GM19351 (cell line): ENCODE measurements around the gene ERFL.
"Not testable (repeated sequence)": the region's sequence is repeated elsewhere in the genome, so short reads cannot be mapped to it uniquely, and the experiment has no call there.

Experiments
- ATAC-seq: cut with Tn5 transposase; IDR thresholded peaks from one replicate; pipeline ENCODE4 v1.9.1; 2021; ENCODE audit warnings: mild to moderate bottlenecking, moderate library complexity; ENCODE audit not compliant: unreplicated experiment

ERFL gene

DNA sequence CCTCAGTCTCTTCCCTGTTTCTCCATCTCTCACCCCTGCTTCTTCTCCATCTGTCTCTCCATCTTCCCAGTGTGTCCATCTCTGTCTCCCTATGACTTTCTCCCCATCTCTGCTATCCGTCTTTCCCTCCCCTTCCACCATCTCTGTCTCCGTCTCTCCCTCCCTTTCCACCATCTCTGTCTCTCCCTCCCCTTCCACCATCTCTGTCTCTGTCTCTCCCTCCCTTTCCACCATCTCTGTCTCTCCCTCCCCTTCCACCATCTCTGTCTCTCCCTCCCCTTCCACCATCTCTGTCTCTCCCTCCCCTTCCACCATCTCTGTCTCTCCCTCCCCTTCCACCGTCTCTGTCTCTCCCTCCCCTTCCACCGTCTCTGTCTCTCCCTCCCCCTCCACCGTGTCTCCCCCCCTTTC lies 13.8 kb downstream of the ERFL start:
- not testable (repeated sequence) for ATAC-seq

DNA sequence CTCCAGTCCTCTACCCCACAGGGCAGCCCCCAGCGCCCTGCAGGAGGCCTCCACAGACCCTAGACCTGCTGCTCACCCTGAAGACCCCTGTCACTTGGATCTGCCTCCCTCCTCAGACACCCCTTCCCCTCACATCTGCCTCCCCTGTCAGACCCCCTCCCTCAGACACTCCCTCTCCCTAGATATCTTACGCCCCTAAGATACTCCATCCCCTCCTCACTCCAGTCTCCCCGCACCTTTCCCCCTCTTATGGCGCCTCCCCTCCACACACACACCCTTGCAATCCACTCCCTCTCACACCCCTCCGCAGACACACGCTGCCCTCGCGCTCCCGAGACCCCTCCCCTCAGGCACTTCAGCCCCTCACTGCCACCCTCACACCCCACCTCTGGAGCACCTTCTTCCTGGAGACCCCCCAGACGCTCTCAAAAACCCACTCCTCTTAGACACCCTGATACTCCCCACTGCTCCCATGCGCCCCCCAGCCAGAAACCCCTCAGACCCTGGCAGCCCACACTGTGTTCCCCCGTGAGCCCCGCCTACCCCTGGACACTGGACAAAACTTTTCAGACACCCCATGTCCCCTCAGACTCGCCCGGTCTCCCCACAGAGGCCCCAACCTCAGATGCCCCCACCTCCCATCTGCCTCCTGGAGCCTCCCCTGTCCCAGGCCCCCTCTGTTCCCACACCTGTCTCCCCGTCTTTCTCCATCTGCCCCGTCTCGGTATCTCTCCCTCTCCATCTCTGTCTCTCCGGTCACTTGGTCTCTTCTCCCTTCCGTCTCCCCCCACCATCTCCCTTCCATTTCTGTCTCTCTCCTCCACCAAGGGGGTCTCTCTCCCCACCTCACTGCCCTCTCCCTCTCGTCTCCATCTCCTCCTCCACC lies 14.5 kb downstream of the ERFL start:
- ATAC-seq = no peak

GRCh38 chr19:41912899-41913537 lies 15.2 kb downstream of the ERFL start:
- no peak for ATAC-seq

GRCh38 chr19:41911889-41912731 lies 16.1 kb downstream of the ERFL start:
- ATAC-seq = no peak

- no peak for ATAC-seq
Measured at GRCh38 chr19:41910992-41911888, 17.0 kb downstream of the ERFL start.

- no peak for ATAC-seq
Measured at GRCh38 chr19:41910240-41910991, 17.8 kb downstream of the ERFL start.

GRCh38 chr19:41909706-41910105 lies 18.5 kb downstream of the ERFL start:
- ATAC-seq = no peak

DNA sequence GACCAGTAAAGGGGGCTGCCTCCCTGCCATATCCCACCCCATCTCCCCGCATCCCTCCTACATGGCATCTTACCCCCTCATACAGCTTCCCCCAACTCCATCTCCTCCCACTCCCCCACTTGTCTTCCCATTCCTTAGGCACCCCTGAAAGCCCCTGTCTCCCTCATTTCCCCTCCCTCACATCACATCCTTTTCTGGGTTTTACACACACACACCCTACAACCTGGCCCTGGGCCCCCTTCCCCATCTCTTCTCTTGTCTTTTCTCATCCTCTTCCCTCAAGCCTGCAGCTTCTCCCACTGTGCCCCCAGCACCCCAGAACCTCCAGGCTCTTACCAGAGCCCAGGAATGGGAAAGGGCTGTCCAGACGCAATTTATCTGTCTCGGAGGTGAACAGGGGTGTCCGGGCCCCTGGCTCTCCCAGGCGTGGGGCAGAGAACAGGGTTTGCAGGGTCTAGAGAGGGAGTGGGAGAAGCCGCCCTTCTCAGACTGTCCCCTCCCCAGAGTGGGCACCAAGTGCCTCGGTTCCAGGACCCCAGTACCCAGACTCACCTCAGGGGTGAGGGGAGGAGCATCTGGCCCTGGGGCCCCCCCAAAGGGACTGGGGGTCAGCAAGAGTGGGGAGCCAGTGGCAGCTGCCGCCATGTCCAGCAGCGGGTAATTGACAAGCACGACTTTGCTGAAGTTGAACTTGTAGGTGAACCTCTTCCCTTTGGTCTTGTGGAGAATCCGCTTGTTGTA lies 19.4 kb downstream of the ERFL start:
- ATAC-seq = no peak

DNA sequence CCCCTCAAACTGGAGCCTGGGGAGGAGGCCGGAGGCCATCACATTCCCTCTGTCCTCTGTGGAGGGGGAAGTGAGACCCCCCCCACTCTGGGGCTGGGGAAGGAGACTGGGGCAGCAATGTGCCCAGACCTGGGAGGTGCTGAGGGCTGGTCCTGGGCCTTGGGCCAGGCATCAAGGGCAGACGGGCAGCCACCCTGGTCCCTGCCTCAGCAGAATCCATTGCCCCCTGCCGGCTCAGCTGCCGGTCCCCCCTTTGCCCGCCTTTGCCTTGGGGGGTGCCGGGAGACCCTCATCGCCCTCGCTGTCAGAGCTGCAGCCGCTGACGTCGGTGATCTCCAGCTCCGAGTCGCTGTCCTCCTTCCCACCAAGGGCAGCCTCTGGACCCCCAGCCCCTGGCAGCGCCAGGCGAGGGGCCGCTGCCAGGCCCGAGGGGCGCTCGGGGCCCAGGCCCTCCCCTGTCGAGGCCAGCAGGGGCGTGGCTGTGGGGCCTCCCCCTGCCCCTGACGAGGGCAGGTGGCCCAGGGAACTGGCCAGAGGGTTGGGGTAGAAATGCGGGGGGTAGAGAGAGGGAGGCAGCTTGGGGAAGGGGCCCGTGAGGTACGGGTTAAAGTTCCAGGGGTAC lies 20.1 kb downstream of the ERFL start:
- ATAC-seq = no peak

GRCh38 chr19:41906916-41907680 lies 21.2 kb downstream of the ERFL start:
- no peak for ATAC-seq

DNA sequence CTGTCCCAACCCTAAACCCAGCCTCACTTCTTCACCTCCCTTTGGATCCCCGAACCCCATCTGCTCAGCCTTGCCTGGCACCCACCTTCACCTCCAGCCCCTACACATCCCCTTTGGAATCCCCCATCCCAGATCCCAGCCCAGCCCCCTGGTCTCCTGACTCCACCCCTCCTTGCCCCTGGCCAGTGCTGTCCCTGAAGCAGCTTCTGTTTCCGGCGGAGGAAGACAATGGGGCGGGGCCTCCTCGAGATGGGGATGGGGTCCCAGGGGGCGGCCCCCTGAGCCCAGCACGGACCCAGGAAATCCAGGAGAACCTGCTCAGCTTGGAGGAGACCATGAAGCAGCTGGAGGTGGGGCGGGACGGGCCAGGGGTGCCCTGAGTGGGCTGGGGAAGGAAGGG lies 22.0 kb downstream of the ERFL start:
- ATAC-seq = no peak

DNA sequence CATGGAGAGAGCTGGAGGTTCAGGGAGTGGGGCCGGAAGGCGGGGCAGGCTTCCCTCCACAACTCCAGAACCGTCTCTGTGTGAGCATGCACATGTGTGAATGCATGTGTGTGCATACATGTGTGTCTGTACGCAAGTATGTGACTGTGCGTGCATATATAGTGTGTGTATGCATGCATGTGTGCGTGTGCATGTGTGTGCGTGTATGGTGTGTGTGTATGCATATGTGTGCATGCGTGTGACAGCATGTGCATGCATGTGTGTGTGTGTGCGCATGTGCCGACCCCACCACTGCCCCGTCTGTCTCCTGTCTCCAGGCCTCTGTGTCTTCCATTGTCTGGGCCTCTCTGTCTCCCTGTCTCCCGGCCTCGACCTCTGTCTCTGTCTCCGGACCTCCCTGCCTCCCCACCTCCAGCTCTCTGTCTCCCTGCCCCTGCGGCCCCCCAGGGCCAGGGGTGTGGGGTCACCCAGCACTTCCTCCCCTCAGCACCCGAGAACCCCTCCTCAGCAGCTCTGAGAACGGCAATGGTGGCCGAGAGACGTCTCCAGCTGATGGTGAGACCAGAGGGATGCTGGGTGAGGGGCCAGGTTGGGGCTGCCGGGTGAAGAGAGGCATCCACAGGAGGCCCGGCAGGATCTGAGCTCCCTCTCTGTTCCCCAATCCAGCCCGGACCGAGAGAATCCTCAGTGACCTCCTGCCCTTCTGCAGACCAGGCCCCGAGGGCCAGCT lies 22.8 kb downstream of the ERFL start:
- no peak for ATAC-seq

- no peak for ATAC-seq
Measured at GRCh38 chr19:41904118-41904870, 24.0 kb downstream of the ERFL start.

- no peak for ATAC-seq
Measured at GRCh38 chr19:41903193-41903953, 24.9 kb downstream of the ERFL start.

GRCh38 chr19:41902594-41902993 lies 25.7 kb downstream of the ERFL start:
- no peak for ATAC-seq
